Coronary artery (tissue), 2 donors: ENCODE measurements around the gene RNF166.

ENCODE experiments used
- DNase-seq: peaks from one replicate; pipeline ENCODE4 v3.0.0-alpha.2; 2017; ENCODE audit warnings: low spot score
- H3K27ac ChIP-seq, 2 donors: fragments of 200-600 bp; sonication (generic); one replicate each; pipeline ENCODE4 v1.5.1; 2016 to 2019
- H3K4me3 ChIP-seq: fragments of 200-600 bp; sonication (generic); 2 replicates; pipeline ENCODE4 v1.5.1; 2016; ENCODE audit warnings: mild to moderate bottlenecking, moderate library complexity
- TF ChIP-seq, protein P1 (sequence below): fragments of 200-600 bp; sonication (generic); IDR thresholded peaks from one replicate; pipeline ENCODE4 v1.5.1; 2019; ENCODE audit warnings: antibody characterized with exemption

The RNF166 gene

DNA sequence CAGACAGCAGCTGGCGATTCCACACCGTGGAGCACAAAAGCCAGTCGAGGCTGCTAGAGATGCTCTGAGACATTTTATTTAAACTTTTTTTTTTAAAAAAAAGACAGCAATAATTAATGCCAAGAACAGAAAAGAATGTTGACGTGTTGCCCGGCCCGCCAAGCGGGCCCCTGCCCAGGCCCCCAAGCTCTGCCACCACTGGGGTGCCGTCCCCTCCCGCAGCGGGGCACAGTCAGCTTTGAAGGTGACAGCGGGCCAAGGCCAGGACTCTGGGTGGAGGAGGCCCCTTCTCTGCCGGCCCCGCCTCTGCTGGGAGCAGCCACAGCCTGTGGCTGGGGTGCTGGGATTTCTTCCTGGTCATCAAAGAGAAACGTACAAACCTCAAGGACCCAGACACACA lies 9.8 kb downstream of the RNF166 start:
- no peak for DNase-seq
- TF ChIP-seq, protein P1, sequence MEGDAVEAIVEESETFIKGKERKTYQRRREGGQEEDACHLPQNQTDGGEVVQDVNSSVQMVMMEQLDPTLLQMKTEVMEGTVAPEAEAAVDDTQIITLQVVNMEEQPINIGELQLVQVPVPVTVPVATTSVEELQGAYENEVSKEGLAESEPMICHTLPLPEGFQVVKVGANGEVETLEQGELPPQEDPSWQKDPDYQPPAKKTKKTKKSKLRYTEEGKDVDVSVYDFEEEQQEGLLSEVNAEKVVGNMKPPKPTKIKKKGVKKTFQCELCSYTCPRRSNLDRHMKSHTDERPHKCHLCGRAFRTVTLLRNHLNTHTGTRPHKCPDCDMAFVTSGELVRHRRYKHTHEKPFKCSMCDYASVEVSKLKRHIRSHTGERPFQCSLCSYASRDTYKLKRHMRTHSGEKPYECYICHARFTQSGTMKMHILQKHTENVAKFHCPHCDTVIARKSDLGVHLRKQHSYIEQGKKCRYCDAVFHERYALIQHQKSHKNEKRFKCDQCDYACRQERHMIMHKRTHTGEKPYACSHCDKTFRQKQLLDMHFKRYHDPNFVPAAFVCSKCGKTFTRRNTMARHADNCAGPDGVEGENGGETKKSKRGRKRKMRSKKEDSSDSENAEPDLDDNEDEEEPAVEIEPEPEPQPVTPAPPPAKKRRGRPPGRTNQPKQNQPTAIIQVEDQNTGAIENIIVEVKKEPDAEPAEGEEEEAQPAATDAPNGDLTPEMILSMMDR, result no peak
- Histone ChIP-seq H3K27ac (no peak overlapping the region), H3K4me3 (no peak overlapping the region)

DNA sequence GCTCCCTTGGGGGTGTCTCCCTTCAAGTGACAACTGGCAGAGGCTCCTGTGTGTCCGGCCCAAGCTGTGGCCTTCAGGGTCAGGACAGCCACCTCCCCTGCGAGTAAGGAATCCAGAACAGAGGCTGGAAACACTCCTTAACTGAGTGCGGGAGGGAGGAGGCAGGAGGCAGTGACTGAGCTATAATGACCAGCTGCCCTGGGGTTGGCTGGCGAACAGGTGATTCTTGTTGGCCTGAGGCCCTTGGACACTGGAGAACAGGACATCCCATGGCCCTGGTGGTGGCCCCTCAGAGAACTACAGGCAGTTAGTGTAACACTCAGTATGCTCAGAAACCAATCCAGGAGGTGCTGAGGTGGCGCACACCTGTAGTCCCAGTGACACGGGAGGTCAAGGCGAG lies 10.5 kb downstream of the RNF166 start:
- TF ChIP-seq, protein P1, result no peak
- DNase-seq, result no peak
- no peak overlapping the region for H3K27ac ChIP-seq

DNA sequence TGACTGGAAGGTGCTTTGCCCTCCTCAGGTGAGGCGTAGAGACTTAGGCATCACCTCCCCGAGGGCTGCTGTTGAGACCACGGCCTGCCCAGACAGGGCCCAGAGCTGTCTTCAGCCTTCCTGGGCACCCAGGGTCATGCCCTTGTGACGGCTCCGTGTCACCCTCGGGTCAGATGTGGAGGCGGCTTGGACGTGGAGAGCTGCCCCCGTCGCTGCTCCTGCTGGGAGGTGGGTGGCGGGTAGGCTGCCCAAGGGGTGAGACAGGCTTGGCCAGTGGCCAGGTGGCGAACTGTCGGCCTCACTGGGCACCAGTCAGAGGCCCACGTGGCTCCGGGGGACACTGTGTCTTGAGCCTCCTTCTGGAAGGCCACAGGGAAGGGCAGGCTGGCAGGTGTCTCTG lies 11.0 kb downstream of the RNF166 start:
- Histone ChIP-seq H3K27ac (no peak overlapping the region), H3K4me3 (no peak overlapping the region)
- no peak for DNase-seq
- TF ChIP-seq, protein P1, result no peak

More for the DNA sequence above, 10.5 kb downstream of the RNF166 start:
- no peak overlapping the region for H3K4me3 ChIP-seq

DNA sequence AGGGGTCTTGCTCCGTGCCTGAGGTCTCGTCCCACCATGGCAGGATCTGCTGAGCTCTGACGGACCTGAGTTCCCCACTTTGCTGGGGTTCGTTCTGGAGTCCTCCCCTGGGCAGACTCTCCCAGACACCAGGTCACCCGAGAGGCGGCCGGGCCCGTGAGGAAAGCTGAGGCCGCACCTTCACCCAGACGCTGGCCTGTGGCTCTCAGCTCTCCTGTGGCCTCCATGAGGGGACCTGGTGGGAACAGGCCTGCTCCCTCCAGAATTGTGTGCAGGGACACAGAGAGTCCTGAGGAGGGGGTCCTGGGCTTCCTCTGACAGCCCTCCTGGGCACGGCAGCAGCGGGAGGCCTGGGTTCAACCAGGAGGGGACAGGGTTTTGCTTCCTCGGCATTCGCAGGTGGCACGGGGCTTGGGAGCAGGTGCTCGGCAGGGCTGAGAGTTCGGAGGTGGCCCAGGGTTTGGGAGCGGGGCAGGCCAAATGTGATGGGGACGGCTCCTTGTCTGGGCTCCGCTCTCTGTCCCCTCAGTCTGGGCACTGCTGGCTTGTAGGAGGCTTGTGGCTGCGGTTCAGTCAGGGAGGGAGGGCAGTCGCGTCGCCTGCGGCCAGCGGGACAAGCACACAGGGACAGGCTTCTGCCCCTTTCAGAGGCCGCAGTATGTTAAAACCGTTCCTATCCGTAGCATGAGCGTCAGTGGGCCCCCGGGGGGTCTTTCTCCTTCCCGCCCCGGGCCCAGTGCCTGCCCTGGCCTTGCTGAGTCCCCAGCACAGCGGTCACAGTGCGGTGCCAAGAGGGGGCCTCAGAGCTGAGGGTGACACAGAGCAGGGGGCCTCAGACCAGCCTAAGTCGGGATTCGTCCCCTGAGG lies 11.8 kb downstream of the RNF166 start:
- Histone ChIP-seq H3K4me3 (no peak overlapping the region), H3K27ac (no peak overlapping the region)
- no peak for DNase-seq
- TF ChIP-seq, protein P1, result no peak

DNA sequence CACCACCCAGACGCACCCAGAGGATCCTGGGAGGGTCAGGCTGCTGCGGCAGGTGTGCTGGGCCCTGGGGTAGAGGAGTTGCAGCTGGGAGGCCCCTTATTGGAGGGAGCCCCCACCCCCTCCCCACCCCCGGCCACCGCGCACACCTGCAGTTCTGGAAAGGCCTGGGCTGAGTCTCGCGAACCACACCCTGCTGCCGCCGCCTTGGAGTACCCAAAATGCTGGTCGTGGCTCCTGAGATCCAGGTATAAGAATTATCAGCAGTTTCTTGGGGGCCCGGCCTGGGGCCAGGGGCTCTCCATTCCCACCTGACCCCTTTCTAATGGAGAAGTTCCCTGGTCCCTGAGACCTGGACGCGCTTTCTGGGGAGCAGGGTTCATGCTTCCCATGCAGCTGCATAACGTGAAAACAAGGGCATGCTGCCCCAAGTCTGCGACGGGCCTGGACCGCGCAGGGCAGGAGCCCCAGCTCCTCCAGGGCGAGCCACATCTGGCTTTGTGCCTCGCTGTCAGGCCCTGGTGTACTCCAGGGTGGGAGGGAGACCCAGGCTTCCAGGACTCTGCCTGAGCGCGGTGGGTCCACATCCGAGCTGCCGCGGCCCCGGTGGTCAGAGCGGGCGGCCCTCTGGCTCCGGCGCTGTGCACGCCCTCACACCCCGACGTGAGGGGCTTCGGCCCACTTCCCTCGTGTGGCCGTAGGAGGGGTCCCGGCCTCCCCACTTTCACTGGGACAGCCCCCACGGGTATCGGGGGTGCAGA lies 12.6 kb downstream of the RNF166 start:
- no peak overlapping the region for H3K27ac ChIP-seq
- TF ChIP-seq, protein P1, result no peak
- no peak for DNase-seq
- no peak overlapping the region for H3K4me3 ChIP-seq

DNA sequence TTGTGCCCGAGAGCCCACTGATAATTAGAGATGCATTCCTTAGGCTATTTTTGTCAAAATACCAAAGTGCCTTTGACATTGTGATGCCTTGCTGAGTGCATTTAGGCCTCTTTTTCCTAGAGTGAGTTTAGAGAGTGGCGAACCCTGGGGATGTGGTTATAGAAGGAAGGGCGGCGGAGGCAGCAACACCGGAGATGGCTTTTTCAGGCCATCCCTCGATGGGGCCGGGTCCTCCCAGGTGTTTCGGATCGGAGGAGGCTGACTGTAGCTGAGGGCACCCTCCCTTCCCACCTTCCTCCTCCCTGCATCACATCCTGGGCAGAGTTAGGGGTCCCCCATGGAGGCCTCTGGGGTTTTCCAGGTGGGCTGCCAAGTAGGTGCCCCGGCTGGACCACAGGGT lies 13.3 kb downstream of the RNF166 start:
- H3K4me3 ChIP-seq, result no peak overlapping the region
- DNase-seq, result no peak
- H3K27ac ChIP-seq, result no peak overlapping the region
- TF ChIP-seq, protein P1, result no peak
